Retina (tissue), 1 donor: ENCODE measurements around the gene AMPH.
A peak's percentile ranks its signal among the peaks of the same experiment; 100 is the strongest.
"Not testable (repeated sequence)": the region's sequence is repeated elsewhere in the genome, so short reads cannot be mapped to it uniquely, and the experiment has no call there.

ENCODE experiments used
- DNase-seq: peaks from one replicate; pipeline ENCODE4 v3.0.0-alpha.2; 2016

Gene AMPH

GRCh38 chr7:38391751-38392150, 239.4 kb downstream of the AMPH start:
- DNase-seq: no peak

GRCh38 chr7:38385682-38386081, 245.5 kb downstream of the AMPH start:
- DNase-seq: no peak

GRCh38 chr7:38383281-38383680, 247.9 kb downstream of the AMPH start:
- DNase-seq: no peak

- no peak for DNase-seq
Measured at GRCh38 chr7:38382684-38383083, 248.5 kb downstream of the AMPH start.

GRCh38 chr7:38375453-38375852, 255.7 kb downstream of the AMPH start:
- no peak for DNase-seq

- no peak for DNase-seq
Measured at GRCh38 chr7:38374507-38374906, 256.7 kb downstream of the AMPH start.

GRCh38 chr7:38373155-38373554, 258.0 kb downstream of the AMPH start:
- no peak for DNase-seq

GRCh38 chr7:38372290-38372689, 258.9 kb downstream of the AMPH start:
- no peak for DNase-seq

- DNase-seq: peak; percentile 66
Measured at GRCh38 chr7:38369816-38370493, 261.2 kb downstream of the AMPH start.

GRCh38 chr7:38368191-38368605, 263.0 kb downstream of the AMPH start:
- DNase-seq: peak; percentile 40

- no peak for DNase-seq
Measured at GRCh38 chr7:38367301-38367890, 263.8 kb downstream of the AMPH start.

- DNase-seq: not testable (repeated sequence)
Measured at GRCh38 chr7:38363379-38363778, 267.8 kb downstream of the AMPH start.

- DNase-seq: not testable (repeated sequence)
Measured at GRCh38 chr7:38362611-38363237, 268.4 kb downstream of the AMPH start.

GRCh38 chr7:38360776-38361175, 270.4 kb downstream of the AMPH start:
- DNase-seq: no peak

- DNase-seq: not testable (repeated sequence)
Measured at GRCh38 chr7:38359071-38359601, 272.0 kb downstream of the AMPH start.

GRCh38 chr7:38358273-38358831, 272.8 kb downstream of the AMPH start:
- DNase-seq: not testable (repeated sequence)

GRCh38 chr7:38354271-38354851, 276.8 kb downstream of the AMPH start:
- not testable (repeated sequence) for DNase-seq

GRCh38 chr7:38353431-38353881, 277.7 kb downstream of the AMPH start:
- not testable (repeated sequence) for DNase-seq

- DNase-seq: no peak
Measured at GRCh38 chr7:38351601-38352000, 279.6 kb downstream of the AMPH start.

GRCh38 chr7:38350777-38351176, 280.4 kb downstream of the AMPH start:
- not testable (repeated sequence) for DNase-seq

- DNase-seq: not testable (repeated sequence)
Measured at GRCh38 chr7:38349869-38350583, 281.1 kb downstream of the AMPH start.

GRCh38 chr7:38349126-38349795, 281.9 kb downstream of the AMPH start:
- not testable (repeated sequence) for DNase-seq
